Measurements from ENCODE around the gene SPACA4.
"Not testable (repeated sequence)": the region's sequence is repeated elsewhere in the genome, so short reads cannot be mapped to it uniquely, and the experiment has no call there.

Gene SPACA4

GRCh38 chr19:48606463-48607358, at the start of gene SPACA4:
SPACA4 (plus strand) TSS chr19:48606742; CDS start chr19:48606979, 237 bp downstream.
- DNase-seq: no peak

GRCh38 chr19:48556825-48557224, 49.7 kb upstream of the SPACA4 start:
- DNase-seq: no peak

GRCh38 chr19:48558018-48558684, 48.4 kb upstream of the SPACA4 start:
- DNase-seq: no peak

GRCh38 chr19:48560095-48560530, 46.4 kb upstream of the SPACA4 start:
- DNase-seq: no peak

GRCh38 chr19:48561412-48561811, 45.1 kb upstream of the SPACA4 start:
- no peak for DNase-seq

GRCh38 chr19:48565090-48565489, 41.5 kb upstream of the SPACA4 start:
- DNase-seq: no peak

- no peak for DNase-seq
Measured at GRCh38 chr19:48568345-48568886, 38.1 kb upstream of the SPACA4 start.

GRCh38 chr19:48569814-48570213, 36.7 kb upstream of the SPACA4 start:
- no peak for DNase-seq

GRCh38 chr19:48571378-48572162, 35.0 kb upstream of the SPACA4 start:
- DNase-seq: no peak

GRCh38 chr19:48573163-48573505, 33.4 kb upstream of the SPACA4 start:
- no peak for DNase-seq

GRCh38 chr19:48575931-48576622, 30.5 kb upstream of the SPACA4 start:
- no peak for DNase-seq

GRCh38 chr19:48577908-48578307, 28.6 kb upstream of the SPACA4 start:
- DNase-seq: not testable (repeated sequence)

- no peak for DNase-seq
Measured at GRCh38 chr19:48578891-48579290, 27.7 kb upstream of the SPACA4 start.

- DNase-seq: no peak
Measured at GRCh38 chr19:48582168-48582567, 24.4 kb upstream of the SPACA4 start.

- no peak for DNase-seq
Measured at GRCh38 chr19:48587387-48587786, 19.2 kb upstream of the SPACA4 start.

- peak; percentile 28 for DNase-seq
Measured at GRCh38 chr19:48588670-48589401, 17.7 kb upstream of the SPACA4 start.

GRCh38 chr19:48591021-48591420, 15.5 kb upstream of the SPACA4 start:
- DNase-seq: no peak

- DNase-seq: no peak
Measured at GRCh38 chr19:48595171-48595570, 11.4 kb upstream of the SPACA4 start.

- DNase-seq: no peak
Measured at GRCh38 chr19:48595833-48596232, 10.7 kb upstream of the SPACA4 start.

GRCh38 chr19:48596237-48596636, 10.3 kb upstream of the SPACA4 start:
- no peak for DNase-seq

GRCh38 chr19:48596679-48597465, 9.7 kb upstream of the SPACA4 start:
- no peak for DNase-seq
